Stimulated activated naive B cell treated with anti-CD40 and anti-IgM and Interleukin-4, amounts not matched to agents 10 μg/mL and 1 μg/mL and 100 μg/mL, for 72 hours (primary cell): ENCODE measurements around the gene F2RL3.
"Not testable (repeated sequence)": the region's sequence is repeated elsewhere in the genome, so short reads cannot be mapped to it uniquely, and the experiment has no call there.

ENCODE experiments used
- ATAC-seq, 2 donors: fragments of 150-1000 bp; cut with Tn5 transposase; replicated peaks; 2 replicates each; pipeline ENCODE4 v1.10.0; 2021; ENCODE audit warnings: moderate library complexity in 1 of 2
- DNase-seq: peaks from one replicate; pipeline ENCODE4 v3.0.0; 2021
- H3K27ac Mint-ChIP-seq: one replicate; pipeline ENCODE4 v1.8.0; 2022; ENCODE audit warnings: mild to moderate bottlenecking, mixed read lengths
- H3K27me3 Mint-ChIP-seq, 2 donors: one replicate each; pipeline ENCODE4 v1.8.0; 2022; ENCODE audit warnings: mixed read lengths in 2 of 2
- H3K36me3 Mint-ChIP-seq, 2 donors: one replicate each; pipeline ENCODE4 v1.8.0; 2022; ENCODE audit warnings: mixed read lengths in 2 of 2, mild to moderate bottlenecking in 1 of 2
- H3K4me1 Mint-ChIP-seq, 2 donors: one replicate each; pipeline ENCODE4 v1.8.0; 2022; ENCODE audit warnings: mixed read lengths in 2 of 2, mild to moderate bottlenecking in 1 of 2
- H3K4me3 Mint-ChIP-seq, 2 donors: one replicate each; pipeline ENCODE4 v1.8.0; 2022; ENCODE audit warnings: mild to moderate bottlenecking in 2 of 2, mixed read lengths in 2 of 2, moderate library complexity in 1 of 2
- H3K9me3 Mint-ChIP-seq, 2 donors: one replicate each; pipeline ENCODE4 v1.8.0; 2022; ENCODE audit warnings: mixed read lengths in 2 of 2, mild to moderate bottlenecking in 1 of 2

Gene F2RL3

GRCh38 chr19:16930753-16931152 is 42.0 kb downstream of the F2RL3 start:
- Mint-ChIP-seq H3K27ac (no peak overlapping the region), H3K27me3 (peaks cover 31 to 46% of the 10 kb centered on the region in 2 donors), H3K4me3 (no peak overlapping the region), H3K4me1 (no peaks in the 10 kb centered on the region), H3K9me3 (peaks cover 25 to 35% of the 10 kb centered on the region in 2 donors), H3K36me3 (peaks cover 5 to 7% of the 10 kb centered on the region in 2 donors)
- ATAC-seq: no peak
- DNase-seq: no peak

- Mint-ChIP-seq H3K27ac (no peak overlapping the region), H3K27me3 (peaks cover 31 to 46% of the 10 kb centered on the region in 2 donors), H3K36me3 (peaks cover 5 to 7% of the 10 kb centered on the region in 2 donors), H3K4me3 (no peak overlapping the region), H3K4me1 (no peaks in the 10 kb centered on the region), H3K9me3 (peaks cover 30 to 40% of the 10 kb centered on the region in 2 donors)
- no peak for DNase-seq
- ATAC-seq: no peak
Measured at GRCh38 chr19:16931306-16931705, 42.5 kb downstream of the F2RL3 start.

GRCh38 chr19:16934489-16934888 is 45.7 kb downstream of the F2RL3 start:
- Mint-ChIP-seq H3K36me3 (no peaks in the 10 kb centered on the region), H3K4me1 (no peaks in the 10 kb centered on the region), H3K9me3 (peaks cover 24 to 28% of the 10 kb centered on the region in 2 donors), H3K4me3 (no peak overlapping the region), H3K27me3 (peaks cover 21 to 25% of the 10 kb centered on the region in 2 donors), H3K27ac (no peak overlapping the region)
- ATAC-seq (no peak), DNase-seq (no peak)

- H3K9me3 Mint-ChIP-seq: peaks cover 24 to 25% of the 10 kb centered on the region in 2 donors
- no peak for DNase-seq
- H3K27me3 Mint-ChIP-seq: peaks cover 8 to 10% of the 10 kb centered on the region in 2 donors
- no peak overlapping the region for H3K4me3 Mint-ChIP-seq
- H3K4me1 Mint-ChIP-seq: no peaks in the 10 kb centered on the region
- ATAC-seq: no peak
- no peaks in the 10 kb centered on the region for H3K36me3 Mint-ChIP-seq
- H3K27ac Mint-ChIP-seq: no peak overlapping the region
Measured at GRCh38 chr19:16936901-16937300, 48.1 kb downstream of the F2RL3 start.

GRCh38 chr19:16937796-16938195 is 49.0 kb downstream of the F2RL3 start:
- H3K9me3 Mint-ChIP-seq: peaks cover 21 to 24% of the 10 kb centered on the region in 2 donors
- not testable (repeated sequence) for H3K27me3 Mint-ChIP-seq, DNase-seq, H3K4me3 Mint-ChIP-seq, H3K27ac Mint-ChIP-seq, ATAC-seq, H3K36me3 Mint-ChIP-seq, H3K4me1 Mint-ChIP-seq

- H3K27me3 Mint-ChIP-seq: peaks cover 4 to 8% of the 10 kb centered on the region in 2 donors
- H3K27ac Mint-ChIP-seq: no peak overlapping the region
- H3K4me3 Mint-ChIP-seq: no peak overlapping the region
- no peaks in the 10 kb centered on the region for H3K4me1 Mint-ChIP-seq
- no peaks in the 10 kb centered on the region for H3K36me3 Mint-ChIP-seq
- H3K9me3 Mint-ChIP-seq: peaks cover 21 to 23% of the 10 kb centered on the region in 2 donors
- no peak for ATAC-seq
- no peak for DNase-seq
Measured at GRCh38 chr19:16938211-16938610, 49.4 kb downstream of the F2RL3 start.

- not testable (repeated sequence) for ATAC-seq, H3K36me3 Mint-ChIP-seq, DNase-seq, H3K27ac Mint-ChIP-seq, H3K27me3 Mint-ChIP-seq, H3K4me3 Mint-ChIP-seq, H3K4me1 Mint-ChIP-seq
- H3K9me3 Mint-ChIP-seq: peaks cover 9 to 11% of the 10 kb centered on the region in 2 donors
Measured at GRCh38 chr19:16940063-16940462, 51.3 kb downstream of the F2RL3 start.

- no peak overlapping the region for H3K27ac Mint-ChIP-seq
- H3K36me3 Mint-ChIP-seq: no peaks in the 10 kb centered on the region
- no peak for ATAC-seq
- peaks cover 8% of the 10 kb centered on the region in 2 donors for H3K27me3 Mint-ChIP-seq
- no peak for DNase-seq
- H3K4me3 Mint-ChIP-seq: no peak overlapping the region
- H3K9me3 Mint-ChIP-seq: peaks cover 5 to 7% of the 10 kb centered on the region in 2 donors
- no peaks in the 10 kb centered on the region for H3K4me1 Mint-ChIP-seq
Measured at GRCh38 chr19:16940626-16941025, 51.8 kb downstream of the F2RL3 start.
